Loucy (cell line): ENCODE data around the gene WARS2.

Source experiments
- H2AFZ ChIP-seq: fragments of 200-600 bp; sonication (generic); 2 replicates; pipeline ENCODE4 v1.6.0; 2016; ENCODE audit warnings: antibody characterized with exemption, mild to moderate bottlenecking, low read length, moderate library complexity
- H3F3A ChIP-seq: fragments of 200-600 bp; 2 replicates; pipeline ENCODE4 v1.6.0; 2016; ENCODE audit warnings: antibody characterized with exemption, low read depth, mild to moderate bottlenecking
- H3K27me3 ChIP-seq: fragments of 200-600 bp; sonication (generic); 2 replicates; pipeline ENCODE4 v1.6.1; 2014; ENCODE audit warnings: low read length, mild to moderate bottlenecking; ENCODE audit not compliant: insufficient read depth, poor library complexity, severe bottlenecking
- H3K36me3 ChIP-seq: fragments of 200-600 bp; sonication (generic); 2 replicates; pipeline ENCODE4 v1.6.1; 2016; ENCODE audit warnings: low read length; ENCODE audit not compliant: insufficient read depth
- H3K4me1 ChIP-seq: fragments of 200-600 bp; sonication (generic); 2 replicates; pipeline ENCODE4 v1.5.1; 2014; ENCODE audit warnings: low read length, mild to moderate bottlenecking; ENCODE audit not compliant: insufficient read depth, poor library complexity, severe bottlenecking
- H3K4me2 ChIP-seq: fragments of 200-600 bp; sonication (generic); 2 replicates; pipeline ENCODE4 v1.6.0; 2014; ENCODE audit warnings: antibody characterized with exemption, low read length, low read depth, mild to moderate bottlenecking; ENCODE audit not compliant: poor library complexity, severe bottlenecking
- H3K4me3 ChIP-seq: fragments of 200-600 bp; sonication (generic); 2 replicates; pipeline ENCODE4 v1.5.1; 2014; ENCODE audit warnings: low read length, mild to moderate bottlenecking, mixed read lengths; ENCODE audit not compliant: poor library complexity, severe bottlenecking
- H3K79me2 ChIP-seq: fragments of 200-600 bp; sonication (generic); 2 replicates; pipeline ENCODE4 v1.6.1; 2014; ENCODE audit warnings: low read length; ENCODE audit not compliant: insufficient read depth
- H3K9ac ChIP-seq: fragments of 200-600 bp; sonication (generic); 2 replicates; pipeline ENCODE4 v1.6.0; 2014; ENCODE audit warnings: mild to moderate bottlenecking, low read depth, low read length, moderate library complexity; ENCODE audit not compliant: poor library complexity, severe bottlenecking
- H3K9me2 ChIP-seq: fragments of 200-600 bp; sonication (generic); replicated peaks from 2 replicates; pipeline ENCODE4 v1.6.1; 2016; ENCODE audit warnings: low read depth, low read length, mixed read lengths
- H3K9me3 ChIP-seq: fragments of 200-600 bp; sonication (generic); 2 replicates; pipeline ENCODE4 v1.6.1; 2014; ENCODE audit warnings: mild to moderate bottlenecking, antibody characterized with exemption, low read length, low read depth; ENCODE audit not compliant: insufficient read depth
- H4K20me1 ChIP-seq: fragments of 200-600 bp; sonication (generic); 2 replicates; pipeline ENCODE4 v1.6.0; 2014; ENCODE audit warnings: antibody characterized with exemption, low read length, mild to moderate bottlenecking; ENCODE audit not compliant: insufficient read depth, poor library complexity, severe bottlenecking
- EZH2phosphoT487 ChIP-seq: fragments of 200-600 bp; IDR thresholded peaks from 2 replicates; pipeline ENCODE4 v1.6.1; 2018; ENCODE audit warnings: antibody characterized with exemption, mild to moderate bottlenecking, moderate library complexity, borderline replicate concordance
- TF ChIP-seq, protein P1 (sequence below): fragments of 200-600 bp; sonication (generic); conservative IDR thresholded peaks from 2 replicates; pipeline ENCODE4 v1.5.1; 2014; ENCODE audit warnings: mild to moderate bottlenecking, antibody characterized with exemption, low read length

WARS2 gene

DNA sequence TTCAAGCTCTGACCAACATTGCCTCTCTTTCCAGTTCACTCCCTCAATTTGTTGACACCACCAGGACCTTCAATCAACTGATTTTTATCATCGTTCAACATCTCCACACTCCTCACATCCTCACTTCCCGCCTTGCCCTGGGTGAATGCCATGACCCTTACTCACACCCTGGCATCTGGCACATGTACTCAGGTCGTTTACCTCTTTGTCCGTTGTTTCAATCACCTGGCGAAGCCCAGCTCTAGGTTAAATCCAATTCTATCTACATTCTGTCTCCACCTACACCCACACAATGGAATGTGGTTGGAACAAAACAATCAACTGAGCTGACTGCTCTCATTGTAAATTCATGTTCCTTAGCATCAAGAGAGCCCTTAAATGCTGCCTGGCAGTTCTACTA is 128.1 kb downstream of the WARS2 start:
- no peaks in the 10 kb centered on the region for H3K9me2 ChIP-seq
- no peaks in the 10 kb centered on the region; the same call in 1 of the 2 replicates for H3F3A ChIP-seq
- H3K9ac ChIP-seq: no peak overlapping the region
- no peak overlapping the region for H2AFZ ChIP-seq
- no peak overlapping the region for H3K4me3 ChIP-seq
- H3K4me1 ChIP-seq: no peaks in the 10 kb centered on the region
- H3K79me2 ChIP-seq: no peaks in the 10 kb centered on the region
- TF ChIP-seq EZH2phosphoT487: no peak
- TF ChIP-seq, protein P1, sequence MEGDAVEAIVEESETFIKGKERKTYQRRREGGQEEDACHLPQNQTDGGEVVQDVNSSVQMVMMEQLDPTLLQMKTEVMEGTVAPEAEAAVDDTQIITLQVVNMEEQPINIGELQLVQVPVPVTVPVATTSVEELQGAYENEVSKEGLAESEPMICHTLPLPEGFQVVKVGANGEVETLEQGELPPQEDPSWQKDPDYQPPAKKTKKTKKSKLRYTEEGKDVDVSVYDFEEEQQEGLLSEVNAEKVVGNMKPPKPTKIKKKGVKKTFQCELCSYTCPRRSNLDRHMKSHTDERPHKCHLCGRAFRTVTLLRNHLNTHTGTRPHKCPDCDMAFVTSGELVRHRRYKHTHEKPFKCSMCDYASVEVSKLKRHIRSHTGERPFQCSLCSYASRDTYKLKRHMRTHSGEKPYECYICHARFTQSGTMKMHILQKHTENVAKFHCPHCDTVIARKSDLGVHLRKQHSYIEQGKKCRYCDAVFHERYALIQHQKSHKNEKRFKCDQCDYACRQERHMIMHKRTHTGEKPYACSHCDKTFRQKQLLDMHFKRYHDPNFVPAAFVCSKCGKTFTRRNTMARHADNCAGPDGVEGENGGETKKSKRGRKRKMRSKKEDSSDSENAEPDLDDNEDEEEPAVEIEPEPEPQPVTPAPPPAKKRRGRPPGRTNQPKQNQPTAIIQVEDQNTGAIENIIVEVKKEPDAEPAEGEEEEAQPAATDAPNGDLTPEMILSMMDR: no peak
- no peaks in the 10 kb centered on the region for H3K27me3 ChIP-seq
- H3K36me3 ChIP-seq: no peaks in the 10 kb centered on the region
- H3K9me3 ChIP-seq: no peaks in the 10 kb centered on the region
- no peak overlapping the region for H3K4me2 ChIP-seq
- H4K20me1 ChIP-seq: no peaks in the 10 kb centered on the region

DNA sequence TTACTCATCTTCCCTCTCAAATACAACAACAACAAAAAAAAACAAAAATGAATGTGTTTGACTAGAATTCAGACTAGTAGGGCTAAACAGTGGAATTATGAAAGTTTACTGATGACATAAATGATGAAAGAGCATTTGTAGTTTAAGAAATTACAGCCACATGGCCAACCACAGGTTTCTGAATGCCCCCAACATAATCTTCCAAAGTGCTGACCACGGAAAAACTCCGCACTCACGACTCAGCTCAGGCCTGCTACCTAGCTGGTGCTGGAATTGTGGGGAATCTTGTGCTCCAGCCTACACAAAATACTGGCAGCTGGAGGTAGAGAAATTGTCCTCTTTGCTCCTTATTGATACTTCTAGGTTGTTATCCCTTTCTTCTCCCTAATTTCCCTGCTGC is 128.7 kb downstream of the WARS2 start:
- no peaks in the 10 kb centered on the region for H3K4me1 ChIP-seq
- no peaks in the 10 kb centered on the region for H4K20me1 ChIP-seq
- no peak overlapping the region for H3K4me2 ChIP-seq
- H3F3A ChIP-seq: no peaks in the 10 kb centered on the region; the same call in 1 of the 2 replicates
- no peaks in the 10 kb centered on the region for H3K9me2 ChIP-seq
- H3K79me2 ChIP-seq: no peaks in the 10 kb centered on the region
- no peaks in the 10 kb centered on the region for H3K9me3 ChIP-seq
- H3K4me3 ChIP-seq: no peak overlapping the region
- no peak overlapping the region for H3K9ac ChIP-seq
- no peak for TF ChIP-seq EZH2phosphoT487
- no peaks in the 10 kb centered on the region for H3K27me3 ChIP-seq
- H2AFZ ChIP-seq: no peak overlapping the region
- H3K36me3 ChIP-seq: no peaks in the 10 kb centered on the region

- H3K9ac ChIP-seq: no peak overlapping the region
- no peaks in the 10 kb centered on the region for H3K9me2 ChIP-seq
- no peaks in the 10 kb centered on the region for H3K79me2 ChIP-seq
- H4K20me1 ChIP-seq: no peaks in the 10 kb centered on the region
- no peak for TF ChIP-seq EZH2phosphoT487
- TF ChIP-seq, protein P1: no peak
- no peak overlapping the region for H3K4me3 ChIP-seq
- H3K4me1 ChIP-seq: no peaks in the 10 kb centered on the region
- no peaks in the 10 kb centered on the region for H3K9me3 ChIP-seq
- no peaks in the 10 kb centered on the region for H3K36me3 ChIP-seq
- H2AFZ ChIP-seq: no peak overlapping the region
- H3K4me2 ChIP-seq: no peak overlapping the region
- H3K27me3 ChIP-seq: no peaks in the 10 kb centered on the region
- no peaks in the 10 kb centered on the region; the same call in 1 of the 2 replicates for H3F3A ChIP-seq
Observed at GRCh38 chr1:119011116-119011515, 129.3 kb downstream of the WARS2 start.

DNA sequence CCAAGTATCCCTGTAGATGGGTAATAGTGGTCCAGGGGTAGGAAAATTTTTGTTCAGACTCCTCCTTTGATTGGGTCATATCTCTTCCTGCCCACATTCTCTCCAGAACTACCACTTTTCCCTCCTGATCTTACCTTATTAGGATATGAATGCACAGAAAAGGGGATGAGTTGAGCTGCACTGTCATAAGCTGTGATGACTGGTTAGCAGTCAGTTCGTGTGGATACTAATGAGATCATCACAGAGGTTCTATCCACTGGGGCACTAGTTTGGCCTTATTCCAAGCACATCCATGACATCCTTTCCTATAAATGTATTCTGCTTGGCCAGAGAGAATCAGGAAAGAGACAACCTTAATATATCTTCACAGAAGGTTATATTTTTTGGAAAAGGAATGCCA is 130.3 kb downstream of the WARS2 start:
- Histone ChIP-seq H3K36me3 (no peaks in the 10 kb centered on the region), H2AFZ (no peak overlapping the region), H3K4me1 (no peaks in the 10 kb centered on the region), H3K4me2 (no peak overlapping the region), H3K9me2 (no peaks in the 10 kb centered on the region), H3K9ac (no peak overlapping the region), H3F3A (no peaks in the 10 kb centered on the region; the same call in 1 of the 2 replicates), H3K4me3 (no peak overlapping the region), H3K79me2 (no peaks in the 10 kb centered on the region), H3K9me3 (no peaks in the 10 kb centered on the region), H4K20me1 (no peaks in the 10 kb centered on the region), H3K27me3 (no peaks in the 10 kb centered on the region)
- TF ChIP-seq, protein P1: no peak
